Prostate gland (tissue), 2 donors: ENCODE results near the gene ZC3H12C. TPM values are rescaled to one million over a fixed set of nuclear protein-coding genes. Genes with fewer than 3 reads are reported as not detected.

Experiments
- DNase-seq: peaks from one replicate; pipeline ENCODE4 v3.0.0-alpha.2; 2019; ENCODE audit warnings: low spot score
- H3K27ac ChIP-seq, 2 donors: fragments of 200-600 bp; sonication (generic); 2 replicates each; pipeline ENCODE4 v1.5.1; 2017 to 2019
- H3K27me3 ChIP-seq: fragments of 200-600 bp; sonication (generic); replicated peaks from 2 replicates; pipeline ENCODE4 v1.5.1; 2019; ENCODE audit not compliant: insufficient read depth
- H3K36me3 ChIP-seq, 2 donors: fragments of 200-600 bp; sonication (generic); 1 replicate in 1 of 2; 2 replicates in 1 of 2; pipeline versions ENCODE4 v1.5.1 to v1.8.1; 2017 to 2019
- H3K4me1 ChIP-seq: fragments of 200-600 bp; sonication (generic); replicated peaks from 2 replicates; pipeline ENCODE4 v1.5.1; 2019
- H3K4me3 ChIP-seq, 2 donors: fragments of 200-600 bp; sonication (generic); 2 replicates each; pipeline ENCODE4 v1.5.1; 2017 to 2019
- H3K9me3 ChIP-seq: fragments of 200-600 bp; sonication (generic); 2 replicates; pipeline ENCODE4 v1.5.1; 2017
- POLR2A ChIP-seq: fragments of 450-650 bp; IDR thresholded peaks from one replicate; pipeline ENCODE4 v1.6.1; 2016; ENCODE audit warnings: antibody characterized with exemption, mild to moderate bottlenecking
- POLR2AphosphoS5 ChIP-seq: sonication (generic); formaldehyde crosslinking; IDR thresholded peaks from one replicate; pipeline ENCODE4 v1.6.1; 2017; ENCODE audit warnings: antibody characterized with exemption
- WGBS: methylation state at CpG from one replicate; pipeline ENCODE4 v1.1.5; 2018; 5-methylcytosine and 5-hydroxymethylcytosine counted together
- intact Hi-C: fragments of 100-400 bp; cut with DNase I; formaldehyde crosslinking; loops from one replicate; pipeline ENCODE4 v1.14.2; 2022
- total RNA-seq, 2 donors: library from RNA; depleted of rRNA; stranded (reverse); fragments of >200 nt; gene quantifications; one replicate each; pipeline ENCODE4 v1.1.0, GENCODE V29; 2016
- TF ChIP-seq, protein P1 (sequence below), 4 experiments: fragments of 200-600 bp in 2 of 4; fragments of 450-650 bp in 2 of 4; sonication (generic) in 2 of 4; IDR thresholded peaks; 1 replicate in 3 of 4; 2 replicates in 1 of 4; pipeline ENCODE4 v1.5.1; 2016 to 2019; ENCODE audit warnings: antibody characterized with exemption in 4 of 4, mild to moderate bottlenecking in 2 of 4, moderate library complexity in 2 of 4

The ZC3H12C gene
- total RNA-seq, 2 donors from 2014 or later = 6.5 to 11.9 TPM

DNA sequence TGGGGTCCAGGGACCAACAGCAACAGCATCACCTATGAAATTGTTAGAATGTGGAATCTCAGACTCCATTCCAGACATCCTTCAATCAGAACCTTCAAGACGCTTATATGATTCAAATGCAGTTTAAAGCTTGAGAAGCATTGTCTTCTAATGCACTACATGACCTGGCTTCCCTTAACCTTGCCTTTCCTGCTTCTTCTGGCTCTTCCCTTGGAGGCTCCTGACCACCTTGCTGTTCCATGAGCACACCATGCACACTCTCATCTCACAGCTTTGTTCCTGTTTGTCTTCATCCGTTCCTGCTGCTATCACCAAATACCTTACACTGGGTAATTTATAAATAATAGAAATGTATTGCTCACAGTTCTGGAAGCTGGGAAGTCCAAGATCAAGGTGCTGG lies 26.1 kb downstream of the ZC3H12C start:
- Histone ChIP-seq H3K4me3 (no peak overlapping the region), H3K36me3 (no peaks in the 10 kb centered on the region), H3K4me1 (no peaks in the 10 kb centered on the region), H3K9me3 (no peaks in the 10 kb centered on the region), H3K27me3 (no peaks in the 10 kb centered on the region), H3K27ac (no peak overlapping the region)
- no peak for TF ChIP-seq POLR2AphosphoS5
- no peak for TF ChIP-seq POLR2A
- TF ChIP-seq, protein P1, sequence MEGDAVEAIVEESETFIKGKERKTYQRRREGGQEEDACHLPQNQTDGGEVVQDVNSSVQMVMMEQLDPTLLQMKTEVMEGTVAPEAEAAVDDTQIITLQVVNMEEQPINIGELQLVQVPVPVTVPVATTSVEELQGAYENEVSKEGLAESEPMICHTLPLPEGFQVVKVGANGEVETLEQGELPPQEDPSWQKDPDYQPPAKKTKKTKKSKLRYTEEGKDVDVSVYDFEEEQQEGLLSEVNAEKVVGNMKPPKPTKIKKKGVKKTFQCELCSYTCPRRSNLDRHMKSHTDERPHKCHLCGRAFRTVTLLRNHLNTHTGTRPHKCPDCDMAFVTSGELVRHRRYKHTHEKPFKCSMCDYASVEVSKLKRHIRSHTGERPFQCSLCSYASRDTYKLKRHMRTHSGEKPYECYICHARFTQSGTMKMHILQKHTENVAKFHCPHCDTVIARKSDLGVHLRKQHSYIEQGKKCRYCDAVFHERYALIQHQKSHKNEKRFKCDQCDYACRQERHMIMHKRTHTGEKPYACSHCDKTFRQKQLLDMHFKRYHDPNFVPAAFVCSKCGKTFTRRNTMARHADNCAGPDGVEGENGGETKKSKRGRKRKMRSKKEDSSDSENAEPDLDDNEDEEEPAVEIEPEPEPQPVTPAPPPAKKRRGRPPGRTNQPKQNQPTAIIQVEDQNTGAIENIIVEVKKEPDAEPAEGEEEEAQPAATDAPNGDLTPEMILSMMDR (IDR thresholded peaks at IDR 0.05) = no peak
- intact Hi-C loops = no loop called here
- no peak for DNase-seq
- 87% methylated on average over 2 of the region's 2 CpGs for WGBS

DNA sequence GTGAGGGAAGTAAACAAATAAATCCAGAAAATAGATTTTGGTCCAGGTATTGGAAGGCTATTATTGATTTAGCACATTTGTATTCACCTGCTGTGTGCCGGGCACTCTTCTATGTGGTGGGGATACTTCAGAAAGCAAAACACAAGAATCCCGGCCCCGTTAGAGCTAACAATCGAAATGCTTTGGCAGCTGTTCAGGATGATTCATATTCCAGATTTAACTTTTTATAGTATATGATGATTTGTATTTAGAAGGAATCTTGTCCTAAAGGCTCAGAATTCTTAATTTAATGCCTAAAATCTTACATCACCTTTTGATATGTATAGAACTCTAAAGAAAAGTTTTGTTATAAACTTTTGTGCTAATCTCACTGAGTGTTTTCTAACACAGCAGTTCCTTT lies 28.0 kb downstream of the ZC3H12C start:
- no peak for DNase-seq
- 9% methylated on average over 4 of the region's 4 CpGs for WGBS

DNA sequence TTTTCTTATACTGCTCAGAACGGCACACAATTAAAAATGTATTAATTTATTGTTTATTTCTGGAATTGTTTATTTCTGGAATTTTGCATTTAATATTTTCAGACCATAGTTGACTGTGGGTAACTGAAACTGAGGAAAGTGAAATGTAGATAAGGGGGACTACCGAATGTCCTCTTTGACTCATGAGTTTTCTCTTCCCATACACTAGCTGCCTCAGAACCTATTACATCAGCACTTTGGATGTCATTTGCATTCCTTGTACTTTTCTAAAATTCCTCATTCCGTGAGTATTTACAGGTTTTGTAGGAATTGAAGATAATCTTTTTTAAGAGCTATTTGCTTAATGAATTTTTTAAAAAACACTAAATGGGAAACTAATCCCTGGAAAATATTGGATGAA lies 29.8 kb downstream of the ZC3H12C start:
- Histone ChIP-seq H3K4me3 (no peak overlapping the region), H3K27ac (no peak overlapping the region), H3K36me3 (no peaks in the 10 kb centered on the region), H3K9me3 (no peaks in the 10 kb centered on the region), H3K27me3 (no peaks in the 10 kb centered on the region), H3K4me1 (no peaks in the 10 kb centered on the region)
- TF ChIP-seq POLR2A (no peak), POLR2AphosphoS5 (no peak)
- TF ChIP-seq, protein P1 (IDR thresholded peaks at IDR 0.05) = no peak
- no peak for DNase-seq
- intact Hi-C loops = no loop called here
- WGBS = 90% methylated on average over 3 of the region's 3 CpGs

More for the DNA sequence above, 28.0 kb downstream of the ZC3H12C start:
- Histone ChIP-seq H3K9me3 (no peaks in the 10 kb centered on the region), H3K27me3 (no peaks in the 10 kb centered on the region), H3K36me3 (no peaks in the 10 kb centered on the region), H3K4me3 (no peak overlapping the region), H3K4me1 (no peaks in the 10 kb centered on the region), H3K27ac (no peak overlapping the region)
- TF ChIP-seq, protein P1 (IDR thresholded peaks at IDR 0.05) = no peak
- no peak for TF ChIP-seq POLR2A
- TF ChIP-seq POLR2AphosphoS5 = no peak
- intact Hi-C loops = no loop called here

DNA sequence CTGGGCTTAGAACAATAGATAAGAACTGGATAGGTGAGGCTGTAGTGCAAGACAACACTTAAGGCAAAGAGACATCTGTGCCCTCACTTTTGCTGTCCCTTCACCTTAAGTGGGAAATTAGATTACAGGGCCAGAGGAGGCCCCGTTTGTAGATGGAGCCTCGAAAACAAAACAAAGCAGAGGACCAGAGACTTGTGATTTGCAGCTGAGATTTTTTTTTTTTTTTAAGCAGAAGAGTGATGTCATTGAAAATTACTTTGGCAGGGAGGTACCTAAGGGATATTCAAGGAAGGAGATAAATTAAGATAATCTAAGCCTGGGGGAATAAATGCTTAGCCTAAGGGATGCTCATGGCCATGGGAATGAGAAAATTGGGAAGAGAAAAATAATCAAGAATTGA lies 31.4 kb downstream of the ZC3H12C start:
- H3K4me3 ChIP-seq = no peak overlapping the region
- no peak for TF ChIP-seq POLR2AphosphoS5
- TF ChIP-seq POLR2A = no peak
- TF ChIP-seq, protein P1 (IDR thresholded peaks at IDR 0.05) = no peak
- H3K27me3 ChIP-seq = no peaks in the 10 kb centered on the region
- H3K36me3 ChIP-seq = no peaks in the 10 kb centered on the region
- no peak overlapping the region for H3K27ac ChIP-seq
- 47% methylated on average over 2 of the region's 2 CpGs for WGBS
- H3K9me3 ChIP-seq = no peaks in the 10 kb centered on the region
- no peak for DNase-seq
- intact Hi-C loops = no loop called here
- no peaks in the 10 kb centered on the region for H3K4me1 ChIP-seq

DNA sequence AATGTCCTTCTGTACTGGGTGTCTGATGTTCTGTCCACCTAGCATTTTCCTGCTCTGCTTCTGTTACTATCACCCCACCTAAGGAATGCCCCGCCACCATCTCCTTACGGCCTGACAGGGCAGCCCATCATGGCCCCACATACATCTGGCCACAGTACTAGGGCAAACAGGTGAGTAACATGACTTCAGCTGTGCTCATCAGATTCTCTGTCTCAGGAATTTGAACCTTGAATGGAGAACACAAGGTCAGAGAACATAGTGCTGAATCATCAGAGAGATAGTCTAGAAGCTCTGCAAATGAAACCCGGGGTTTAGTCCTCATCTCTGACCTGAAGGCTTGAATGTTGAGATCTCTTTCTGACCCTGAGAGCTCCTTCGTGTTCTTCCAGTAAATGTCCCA lies 32.4 kb downstream of the ZC3H12C start:
- intact Hi-C loops = no loop called here
- 98% methylated on average over 4 of the region's 4 CpGs for WGBS
- DNase-seq = no peak
- Histone ChIP-seq H3K4me1 (no peaks in the 10 kb centered on the region), H3K36me3 (no peaks in the 10 kb centered on the region), H3K9me3 (no peaks in the 10 kb centered on the region), H3K4me3 (no peak overlapping the region), H3K27ac (no peak overlapping the region), H3K27me3 (no peaks in the 10 kb centered on the region)
- no peak for TF ChIP-seq POLR2A
